HG02884 (cell line): Measurements from ENCODE around the gene ADSS1.
"Not testable (repeated sequence)": the region's sequence is repeated elsewhere in the genome, so short reads cannot be mapped to it uniquely, and the experiment has no call there.

Experiments
- ATAC-seq: cut with Tn5 transposase; IDR thresholded peaks from one replicate; pipeline ENCODE4 v1.9.1; 2021; ENCODE audit warnings: mild to moderate bottlenecking, moderate library complexity; ENCODE audit not compliant: unreplicated experiment

ADSS1 gene

DNA sequence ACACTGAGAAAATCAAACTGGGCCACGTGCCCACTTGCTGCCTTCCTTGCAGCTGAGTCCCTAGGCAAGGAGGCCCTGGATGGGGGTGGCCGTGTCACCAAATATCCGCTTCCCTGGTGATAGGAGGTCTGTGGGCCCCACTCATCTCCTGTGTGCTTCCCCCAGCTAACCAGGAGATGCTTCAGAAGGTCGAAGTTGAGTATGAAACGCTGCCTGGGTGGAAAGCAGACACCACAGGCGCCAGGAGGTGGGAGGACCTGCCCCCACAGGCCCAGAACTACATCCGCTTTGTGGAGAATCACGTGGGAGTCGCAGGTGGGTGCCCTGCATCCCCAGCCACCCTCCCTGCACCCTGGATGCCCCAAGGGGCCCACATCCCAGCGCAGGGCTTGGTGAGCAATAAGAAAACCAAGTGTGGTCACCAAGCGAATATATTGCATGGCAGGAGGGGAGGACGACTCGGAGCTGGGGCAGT lies 22.1 kb downstream of the ADSS1 start:
- ATAC-seq: no peak

GRCh38 chr14:104746934-104747481 lies 23.0 kb downstream of the ADSS1 start:
- no peak for ATAC-seq

DNA sequence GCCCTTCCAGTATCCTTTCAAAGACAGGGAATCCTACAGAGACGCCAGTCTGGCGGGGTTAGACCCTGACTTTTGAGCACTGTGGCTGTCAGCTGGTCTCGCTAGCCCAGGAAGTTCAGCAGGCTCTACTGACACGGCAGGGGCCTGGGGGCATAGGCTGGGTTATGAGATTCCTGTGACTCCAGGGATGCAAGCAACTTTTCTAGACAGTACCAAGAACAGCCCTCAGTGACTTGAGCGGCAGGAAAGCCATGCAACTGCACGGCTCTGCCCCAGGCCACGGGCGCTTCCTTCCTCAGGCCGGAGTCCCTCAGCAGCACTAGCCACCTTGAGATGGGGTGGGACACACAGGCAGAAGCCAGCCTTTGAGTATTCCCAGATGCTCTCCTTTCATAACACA lies 23.8 kb downstream of the ADSS1 start:
- no peak for ATAC-seq

DNA sequence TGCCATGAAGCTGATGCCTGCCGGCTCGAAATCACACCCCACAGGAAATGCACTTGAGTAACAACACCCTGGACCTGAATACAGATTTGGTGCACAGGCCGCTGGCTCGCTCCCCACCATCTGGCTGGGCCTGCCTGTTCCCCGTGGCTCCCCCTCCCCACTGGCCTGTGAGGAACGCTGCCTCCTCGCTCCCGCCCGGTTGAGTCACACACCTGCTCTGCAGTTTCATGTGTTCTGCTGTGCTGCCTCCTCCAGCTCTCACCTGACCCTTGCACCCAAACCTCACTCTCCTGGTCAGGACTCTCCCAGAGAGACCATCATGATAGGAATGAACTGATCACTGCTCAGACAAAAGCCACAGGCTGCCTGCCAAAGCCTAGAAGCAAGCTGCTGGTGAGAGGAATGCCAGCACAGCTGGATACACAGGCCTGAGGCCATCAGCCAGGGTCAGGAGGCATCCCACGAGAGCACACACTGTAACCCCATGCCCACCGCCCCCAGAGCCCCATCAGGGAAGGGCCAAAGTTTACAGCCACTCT lies 25.2 kb downstream of the ADSS1 start:
- no peak for ATAC-seq

GRCh38 chr14:104750056-104750752 lies 26.2 kb downstream of the ADSS1 start:
- no peak for ATAC-seq

DNA sequence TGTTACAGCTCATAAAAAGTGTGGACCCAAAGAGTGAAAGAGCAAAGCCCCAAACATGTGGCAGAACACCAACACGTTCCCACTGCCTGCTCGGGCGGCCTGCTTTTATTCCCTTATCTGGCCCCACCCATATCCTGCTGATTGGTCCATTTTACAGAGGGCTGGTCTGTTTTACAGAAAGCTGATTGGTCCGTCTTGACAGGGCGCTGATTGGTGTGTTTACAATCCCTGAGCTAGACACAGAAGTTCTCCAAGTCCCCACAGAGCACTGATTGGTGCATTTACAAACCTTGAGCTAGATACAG lies 26.7 kb downstream of the ADSS1 start:
- not testable (repeated sequence) for ATAC-seq

DNA sequence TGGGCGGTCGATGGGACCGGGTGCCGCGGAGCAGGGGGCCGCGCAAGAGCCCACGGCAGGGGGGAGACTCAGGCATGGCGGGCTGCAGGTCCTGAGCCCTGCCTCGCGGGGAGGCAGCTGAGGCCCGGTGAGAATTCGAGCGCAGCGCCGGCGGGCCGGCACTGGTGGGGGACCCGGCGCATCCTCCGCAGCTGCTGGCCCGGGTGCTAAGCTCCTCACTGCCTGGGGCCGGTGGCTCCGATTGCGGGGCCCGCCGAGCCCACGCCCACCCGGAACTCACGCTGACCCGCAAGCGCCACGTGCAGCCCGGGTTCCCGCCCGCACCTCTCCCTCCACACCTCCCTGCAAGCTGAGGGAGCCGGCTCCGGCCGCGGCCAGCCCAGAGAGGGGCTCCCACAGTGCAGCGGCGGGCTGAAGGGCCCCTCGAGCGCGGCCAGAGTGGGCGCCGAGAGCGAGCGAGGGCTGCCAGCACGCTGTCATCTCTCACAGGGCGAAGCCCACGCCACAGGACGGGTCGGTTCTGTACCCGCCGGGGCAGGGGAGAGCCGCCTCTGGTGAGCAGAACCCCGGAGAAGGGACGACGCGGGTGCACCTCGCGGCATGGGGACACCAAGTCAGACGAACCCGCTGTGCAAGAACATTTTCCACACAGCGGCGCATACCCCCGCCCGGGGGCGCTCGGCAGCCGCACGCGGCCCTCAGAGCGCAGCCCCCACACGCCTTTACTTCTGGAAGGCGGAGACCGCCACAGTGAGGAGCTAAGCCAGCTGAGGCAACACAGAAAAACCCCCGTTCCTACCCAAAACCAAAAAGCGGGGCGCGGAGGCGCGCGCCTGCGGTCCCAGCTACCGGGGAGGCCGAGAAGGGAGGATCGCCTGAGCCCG lies 27.8 kb downstream of the ADSS1 start:
- no peak for ATAC-seq

- ATAC-seq: peak; percentile 71
These were observed 28.4 kb downstream of the ADSS1 start for GRCh38 chr14:104752423-104752734.

DNA sequence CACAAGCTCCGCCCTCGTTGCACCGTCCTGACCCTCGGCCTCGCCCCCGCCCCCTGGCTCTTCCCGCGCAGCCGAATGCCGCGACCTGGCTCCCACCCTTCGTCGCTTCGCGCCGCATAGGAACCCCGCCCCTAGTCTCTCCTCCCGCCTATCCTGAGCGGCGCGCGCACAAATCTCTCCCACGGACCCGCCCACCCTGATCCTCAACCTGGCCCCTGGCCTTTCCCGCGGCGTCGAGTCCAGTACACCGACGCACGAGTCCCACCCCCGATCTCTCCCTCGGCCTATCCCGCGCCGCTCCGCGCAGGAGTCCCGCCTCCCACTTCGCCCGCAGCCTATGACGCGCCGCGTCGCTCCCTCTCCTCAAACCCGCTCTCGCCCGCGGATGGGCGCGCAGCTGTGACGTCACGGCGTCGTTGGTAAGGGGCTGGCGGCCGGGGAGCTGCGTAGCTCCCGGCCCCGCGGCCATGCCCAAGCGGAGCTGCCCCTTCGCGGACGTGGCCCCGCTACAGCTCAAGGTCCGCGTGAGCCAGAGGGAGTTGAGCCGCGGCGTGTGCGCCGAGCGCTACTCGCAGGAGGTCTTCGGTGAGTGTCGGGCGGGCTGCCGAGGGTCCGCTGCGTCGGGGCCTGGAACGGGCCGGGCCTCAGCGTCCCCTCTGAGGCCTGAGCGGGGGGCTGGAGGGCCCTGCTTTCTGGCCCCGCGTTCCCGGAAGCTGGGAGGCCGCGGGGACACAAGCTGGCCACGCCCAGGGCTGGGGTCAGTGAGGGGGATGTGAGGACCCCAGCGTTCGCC lies 28.9 kb downstream of the ADSS1 start, which contains the start of gene SIVA1:
Gene SIVA1, plus strand, starts transcription at position 413 of the 793 bp plus-strand sequence. Its CDS starts 55 bp downstream, at position 468.
- peak; percentile 91 for ATAC-seq

DNA sequence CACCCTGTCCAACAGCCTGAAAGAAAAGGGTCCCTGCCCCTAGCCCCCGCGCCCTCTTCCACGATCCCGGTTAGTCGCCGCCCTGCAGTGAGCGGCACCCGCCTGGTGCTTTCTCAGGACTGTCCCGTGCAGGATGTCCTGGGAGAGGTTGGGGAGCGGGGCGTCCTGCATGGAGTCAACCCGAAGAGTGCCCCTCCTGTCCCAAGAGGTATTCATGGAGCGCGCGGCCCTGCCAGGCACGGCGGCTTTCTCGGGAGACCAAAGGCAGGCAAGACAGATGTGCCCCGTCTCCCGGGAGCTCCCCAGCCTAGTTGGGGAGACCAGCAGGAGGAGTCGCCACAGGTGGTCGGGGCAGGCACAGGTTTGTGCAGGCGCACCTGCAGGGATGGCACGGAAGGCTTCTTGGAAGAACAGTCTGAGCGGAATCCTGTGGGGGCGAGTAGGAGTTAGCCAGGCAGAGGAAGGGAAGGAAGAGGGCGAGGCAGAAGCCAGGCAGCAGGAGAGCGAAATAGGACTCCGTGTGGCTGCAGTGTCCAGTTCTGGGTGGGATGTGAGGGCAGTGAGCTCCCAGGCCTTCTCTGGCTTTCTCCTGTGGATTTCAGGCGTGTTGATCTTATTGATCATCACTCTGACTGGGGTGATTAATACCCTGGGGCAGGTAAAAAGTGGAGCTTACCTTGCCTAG lies 29.6 kb downstream of the ADSS1 start:
- no peak for ATAC-seq

GRCh38 chr14:104754213-104754851 lies 30.3 kb downstream of the ADSS1 start:
- ATAC-seq: no peak

DNA sequence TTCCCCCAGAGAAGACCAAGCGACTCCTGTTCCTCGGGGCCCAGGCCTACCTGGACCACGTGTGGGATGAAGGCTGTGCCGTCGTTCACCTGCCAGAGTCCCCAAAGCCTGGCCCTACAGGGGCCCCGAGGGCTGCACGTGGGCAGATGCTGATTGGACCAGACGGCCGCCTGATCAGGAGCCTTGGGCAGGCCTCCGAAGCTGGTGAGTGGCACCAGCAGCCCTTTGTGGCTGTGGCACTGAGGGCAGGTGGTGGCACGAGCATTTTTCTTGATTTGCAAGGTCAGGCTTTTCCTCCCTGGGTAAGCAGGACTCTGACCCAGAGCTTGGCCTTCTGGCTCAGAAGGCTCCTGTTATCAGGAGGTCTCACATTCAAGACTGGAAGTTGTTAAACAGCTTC lies 31.6 kb downstream of the ADSS1 start:
- ATAC-seq: no peak

DNA sequence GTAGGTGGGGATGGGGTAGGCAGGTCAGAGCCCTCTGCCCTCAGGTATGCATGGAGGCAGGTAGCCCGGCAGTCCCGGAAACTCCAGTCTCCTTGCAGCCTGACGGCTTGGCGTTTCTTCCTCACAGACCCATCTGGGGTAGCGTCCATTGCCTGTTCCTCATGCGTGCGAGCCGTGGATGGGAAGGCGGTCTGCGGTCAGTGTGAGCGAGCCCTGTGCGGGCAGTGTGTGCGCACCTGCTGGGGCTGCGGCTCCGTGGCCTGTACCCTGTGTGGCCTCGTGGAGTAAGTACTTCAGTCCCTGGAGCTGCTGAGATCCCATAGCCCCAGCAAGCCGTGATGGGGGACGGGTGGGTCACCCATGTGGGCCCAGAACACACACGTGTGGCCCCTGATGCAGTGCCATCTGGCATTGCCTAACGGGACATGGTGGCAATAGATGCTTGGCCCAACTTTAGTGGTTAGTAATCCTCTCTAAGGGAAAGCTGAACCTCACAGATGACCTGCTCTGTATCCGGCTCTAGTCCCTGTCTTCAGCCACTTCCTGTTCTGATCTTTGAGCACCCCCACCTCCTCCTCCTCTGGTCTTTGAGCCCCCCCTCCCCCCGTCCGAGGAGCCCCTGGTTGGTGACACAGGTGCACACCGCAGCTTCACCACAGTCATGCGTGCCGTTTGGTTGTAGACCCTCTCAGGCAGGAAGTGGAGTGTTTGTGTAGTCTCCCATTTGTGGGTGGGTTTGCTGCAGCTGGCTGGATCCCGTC lies 32.6 kb downstream of the ADSS1 start:
- ATAC-seq: no peak

- no peak for ATAC-seq
These were observed 33.2 kb downstream of the ADSS1 start for GRCh38 chr14:104757238-104757585.

- ATAC-seq: no peak
These were observed 33.8 kb downstream of the ADSS1 start for GRCh38 chr14:104757681-104758392.

GRCh38 chr14:104758981-104759969 lies 35.2 kb downstream of the ADSS1 start:
- no peak for ATAC-seq

- ATAC-seq: no peak
These were observed 41.5 kb downstream of the ADSS1 start for GRCh38 chr14:104765517-104765916.
